Keratinocyte (primary cell): ENCODE measurements around the gene AGAP1.

Source experiments
- CTCF ChIP-seq, 3 experiments: IDR thresholded peaks in 1 of 3; conservative IDR thresholded peaks in 1 of 3; optimal IDR thresholded peaks in 1 of 3; 2 replicates in 2 of 3; 3 replicates in 1 of 3; pipeline versions ENCODE3 to v1.5.1; 2011; ENCODE audit warnings: low read length in 3 of 3, mild to moderate bottlenecking in 3 of 3, moderate library complexity in 2 of 3, control low read depth in 1 of 3, inconsistent platforms in 1 of 3; ENCODE audit not compliant: insufficient read depth in 2 of 3; ENCODE audit errors: extremely low read depth in 1 of 3
- EZH2 ChIP-seq: IDR thresholded peaks from one replicate; pipeline ENCODE4 v1.6.1; 2012; ENCODE audit warnings: inconsistent platforms, mild to moderate bottlenecking, low read length, moderate library complexity

- TF ChIP-seq EZH2 (no peak), CTCF (optimal IDR thresholded peaks at IDR 0.05 in 1 of 3, IDR thresholded peaks at IDR 0.05 in 1 of 3, conservative IDR thresholded peaks at IDR 0.05 in 1 of 3; ENCODE audit: extremely low read depth in 1 of 3, insufficient read depth in 2 of 3, low read length in 3 of 3) (no peak)
Measured at GRCh38 chr2:236157366-236157765, 663.5 kb downstream of the AGAP1 start.
